ENCODE results near the gene SRP14. TPM values are rescaled to one million over a fixed set of nuclear protein-coding genes. Genes with fewer than 3 reads are reported as not detected.

Gene SRP14
- total RNA-seq, result 100 to 1,000 TPM; 189 to 446 (median 218) TPM
- 100 to 1,000 TPM; 379 to 702 TPM for polyA plus RNA-seq
- long read RNA-seq, donor 1, transcript SRP14-201 (5 exons, 1,077 nt), result major isoform, 313 of 330 reads
- long read RNA-seq, donor 1, transcript SRP14-204 (4 exons, 780 nt), result minor isoform, 5 of 330 reads
- long read RNA-seq, donor 1, partial matches to known transcripts, result 0 of 330 reads
- long read RNA-seq, donor 1, other reads (novel, unspliced or antisense), result 12 of 330 reads
- long read RNA-seq, donor 2, transcript SRP14-201 (5 exons, 1,077 nt), result major isoform, 215 of 285 reads
- long read RNA-seq, donor 2, transcript SRP14-204 (4 exons, 780 nt), result minor isoform, 18 of 285 reads
- long read RNA-seq, donor 2, partial matches to known transcripts, result 12 of 285 reads
- long read RNA-seq, donor 2, other reads (novel, unspliced or antisense), result 40 of 285 reads
- long read RNA-seq, donor 3, transcript SRP14-204 (4 exons, 780 nt), result minor isoform, 11 of 269 reads
- long read RNA-seq, donor 3, transcript SRP14-201 (5 exons, 1,077 nt), result major isoform, 237 of 269 reads
- long read RNA-seq, donor 3, partial matches to known transcripts, result 15 of 269 reads
- long read RNA-seq, donor 3, other reads (novel, unspliced or antisense), result 6 of 269 reads

- DNase-seq (peak; percentile 95 to 97 (median 97)), ATAC-seq (peak; percentile 97 to 99 (median 98))
- H3K27me3 ChIP-seq, result no peaks in the 10 kb centered on the region
- no peaks in the 10 kb centered on the region for H3K9me3 ChIP-seq
- intact Hi-C loops (cut with DNase I), result loop anchor here in 2 of 10 donors (2.0 to 5.0 kb wide), 3 partner anchors 68 to 257 kb away; partner anchors contain the start of genes BMF (in 1 of the 2), BUB1B (in 1 of the 2) and FSIP1 (in 1 of the 2)
- TF ChIP-seq POLR2A (IDR thresholded peaks at IDR 0.05) (peak in 1 of 2 donors; percentile 80), CTCF (IDR thresholded peaks at IDR 0.05) (peak in 4 of 12 donors; percentile 13 to 27 (median 16))
- H3K4me1 ChIP-seq, result peaks cover 4 to 43% (median 26%) of the 10 kb centered on the region in 12 donors
- peak within 1 kb of the TSS; percentile 72 to 98 (median 84) for H3K4me3 ChIP-seq
- H3K36me3 ChIP-seq, result peaks cover 0 to 40% (median 38%) of the 10 kb centered on the region in 9 donors
- peak within 1 kb of the TSS; percentile 88 to 98 (median 94) for H3K27ac ChIP-seq
- WGBS, 4 donors, result 0 to 1% (median 1%) methylated on average over 47 to 59 of the region's 59 CpGs
Observed at GRCh38 chr15:40038638-40039543, at the start of gene SRP14. Gene SRP14 (minus strand): TSS chr15:40039181. CDS start chr15:40039116, 65 bp downstream.

- intact Hi-C loops (cut with DNase I), result no loop called here
- Histone ChIP-seq H3K36me3 (peaks cover 0 to 27% (median 6%) of the 10 kb centered on the region in 9 donors), H3K27me3 (no peaks in the 10 kb centered on the region), H3K4me1 (peaks cover 6 to 54% (median 43%) of the 10 kb centered on the region in 12 donors), H3K9me3 (no peaks in the 10 kb centered on the region), H3K4me3 (no peak overlapping the region), H3K27ac (peak overlapping the region in 1 of 12 donors; percentile 40)
- ATAC-seq, result peak in 2 of 4 donors; percentile 35 to 55
- WGBS, 4 donors, result 58 to 74% (median 69%) methylated on average over 7 to 9 of the region's 9 CpGs
- DNase-seq, result peak in 2 of 5 donors; percentile 35 to 65
- TF ChIP-seq POLR2A (IDR thresholded peaks at IDR 0.05), result no peak
- TF ChIP-seq CTCF (IDR thresholded peaks at IDR 0.05), result no peak
Observed at GRCh38 chr15:40087991-40088928, 49.3 kb upstream of the SRP14 start.

- Histone ChIP-seq H3K36me3 (peaks cover 0 to 27% (median 6%) of the 10 kb centered on the region in 9 donors), H3K4me1 (peaks cover 3 to 51% (median 39%) of the 10 kb centered on the region in 12 donors), H3K27ac (no peak overlapping the region), H3K27me3 (no peaks in the 10 kb centered on the region), H3K9me3 (no peaks in the 10 kb centered on the region), H3K4me3 (no peak overlapping the region)
- intact Hi-C loops (cut with DNase I), result no loop called here
- 61 to 70% (median 69%) methylated on average over 14 of the region's 14 CpGs for WGBS, 4 donors
- TF ChIP-seq POLR2A (IDR thresholded peaks at IDR 0.05), result no peak
- TF ChIP-seq CTCF (IDR thresholded peaks at IDR 0.05), result no peak
- ATAC-seq (no peak), DNase-seq (peak in 1 of 5 donors; percentile 13)
Observed at GRCh38 chr15:40087068-40087810, 48.3 kb upstream of the SRP14 start.

Measured in heart left ventricle (tissue), 16 donors.